ENCODE results near the gene NCK2. TPM values are rescaled to one million over a fixed set of nuclear protein-coding genes. Genes with fewer than 3 reads are reported as not detected.

NCK2 gene
- total and polyA plus RNA-seq, 2 of the 13 experiments (the other 11 are each of a cell fraction or from before 2014, with no cell fraction given), result 14.8 to 23.5 TPM

DNA sequence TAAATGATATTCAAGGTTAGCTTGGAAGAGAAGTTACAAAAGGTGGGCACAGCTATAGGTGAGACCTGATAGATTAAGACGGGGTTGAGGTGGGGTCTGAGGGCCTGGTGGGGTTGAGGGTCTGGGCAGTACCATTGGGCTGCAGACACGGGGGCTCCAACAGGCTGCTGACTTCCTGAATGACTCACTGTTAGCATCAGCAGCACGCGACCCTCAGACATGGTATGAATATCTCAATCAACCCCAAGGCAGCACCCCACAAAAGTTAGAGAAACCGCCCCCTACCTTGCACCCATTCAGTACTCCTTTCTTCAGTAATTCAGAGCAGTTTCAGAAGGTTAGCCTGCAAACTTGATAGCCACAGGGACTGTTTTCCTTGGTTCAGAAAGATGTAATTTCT is 10.8 kb upstream of the NCK2 start:
- 34% methylated on average over 5 of the region's 5 CpGs for WGBS (ENCODE audit: low lambda C conversion rate)

More for the DNA sequence above, 10.8 kb upstream of the NCK2 start:
- no peak overlapping the region for H3K4me3 ChIP-seq (replicated peaks in 1 of 3; ENCODE audit: insufficient read depth in 1 of 3, low read depth in 2 of 3, low read length in 3 of 3)
- no peaks in the 10 kb centered on the region for H3K79me2 ChIP-seq (ENCODE audit: insufficient read depth, low read length)
- no peak overlapping the region for H3K9ac ChIP-seq (ENCODE audit: insufficient read depth, low read depth, low read length)
- H3K4me1 ChIP-seq (ENCODE audit: insufficient read depth, low read length), result no peaks in the 10 kb centered on the region
- H3K9me3 ChIP-seq (ENCODE audit: low read length), result no peaks in the 10 kb centered on the region
- POLR2A ChIA-PET, result no interaction called here
- intact Hi-C loops (cut with micrococcal nuclease; ENCODE audit: unreplicated experiment), result no loop called here
- H2AFZ ChIP-seq (ENCODE audit: low read length), result no peak overlapping the region
- in situ Hi-C loops (cut with HindIII; ENCODE audit: extremely low pct_ligation_motif_present, low pct_unique_long_range_greater_than_20kb), result no loop called here
- H3K4me2 ChIP-seq (ENCODE audit: low read depth, low read length), result no peak overlapping the region
- DNase-seq (ENCODE audit: low spot score) (no peak), FAIRE-seq (no peak), ATAC-seq (no peak)
- CTCF ChIA-PET (ENCODE audit: low intra/inter-chr PET ratio, low total read pairs), result no interaction called here
- H3K27ac ChIP-seq (ENCODE audit: extremely low read length, insufficient read depth, low read length), result no peak overlapping the region
- H3K36me3 ChIP-seq (replicated peaks in 1 of 2; ENCODE audit: control insufficient read depth in 1 of 2, insufficient read depth in 2 of 2, low read length in 2 of 2), result no peaks in the 10 kb centered on the region
- BruUV-seq (replicated peaks), result no TSS peak
- peaks cover 0 to 17% of the 10 kb centered on the region in 2 experiments; a peak in 2 of 5 replicates for H3K27me3 ChIP-seq (ENCODE audit: control insufficient read depth in 1 of 2, insufficient read depth in 2 of 2, low read length in 2 of 2)
- H4K20me1 ChIP-seq (ENCODE audit: insufficient read depth, low read length), result no peaks in the 10 kb centered on the region
- TF ChIP-seq, protein P1, sequence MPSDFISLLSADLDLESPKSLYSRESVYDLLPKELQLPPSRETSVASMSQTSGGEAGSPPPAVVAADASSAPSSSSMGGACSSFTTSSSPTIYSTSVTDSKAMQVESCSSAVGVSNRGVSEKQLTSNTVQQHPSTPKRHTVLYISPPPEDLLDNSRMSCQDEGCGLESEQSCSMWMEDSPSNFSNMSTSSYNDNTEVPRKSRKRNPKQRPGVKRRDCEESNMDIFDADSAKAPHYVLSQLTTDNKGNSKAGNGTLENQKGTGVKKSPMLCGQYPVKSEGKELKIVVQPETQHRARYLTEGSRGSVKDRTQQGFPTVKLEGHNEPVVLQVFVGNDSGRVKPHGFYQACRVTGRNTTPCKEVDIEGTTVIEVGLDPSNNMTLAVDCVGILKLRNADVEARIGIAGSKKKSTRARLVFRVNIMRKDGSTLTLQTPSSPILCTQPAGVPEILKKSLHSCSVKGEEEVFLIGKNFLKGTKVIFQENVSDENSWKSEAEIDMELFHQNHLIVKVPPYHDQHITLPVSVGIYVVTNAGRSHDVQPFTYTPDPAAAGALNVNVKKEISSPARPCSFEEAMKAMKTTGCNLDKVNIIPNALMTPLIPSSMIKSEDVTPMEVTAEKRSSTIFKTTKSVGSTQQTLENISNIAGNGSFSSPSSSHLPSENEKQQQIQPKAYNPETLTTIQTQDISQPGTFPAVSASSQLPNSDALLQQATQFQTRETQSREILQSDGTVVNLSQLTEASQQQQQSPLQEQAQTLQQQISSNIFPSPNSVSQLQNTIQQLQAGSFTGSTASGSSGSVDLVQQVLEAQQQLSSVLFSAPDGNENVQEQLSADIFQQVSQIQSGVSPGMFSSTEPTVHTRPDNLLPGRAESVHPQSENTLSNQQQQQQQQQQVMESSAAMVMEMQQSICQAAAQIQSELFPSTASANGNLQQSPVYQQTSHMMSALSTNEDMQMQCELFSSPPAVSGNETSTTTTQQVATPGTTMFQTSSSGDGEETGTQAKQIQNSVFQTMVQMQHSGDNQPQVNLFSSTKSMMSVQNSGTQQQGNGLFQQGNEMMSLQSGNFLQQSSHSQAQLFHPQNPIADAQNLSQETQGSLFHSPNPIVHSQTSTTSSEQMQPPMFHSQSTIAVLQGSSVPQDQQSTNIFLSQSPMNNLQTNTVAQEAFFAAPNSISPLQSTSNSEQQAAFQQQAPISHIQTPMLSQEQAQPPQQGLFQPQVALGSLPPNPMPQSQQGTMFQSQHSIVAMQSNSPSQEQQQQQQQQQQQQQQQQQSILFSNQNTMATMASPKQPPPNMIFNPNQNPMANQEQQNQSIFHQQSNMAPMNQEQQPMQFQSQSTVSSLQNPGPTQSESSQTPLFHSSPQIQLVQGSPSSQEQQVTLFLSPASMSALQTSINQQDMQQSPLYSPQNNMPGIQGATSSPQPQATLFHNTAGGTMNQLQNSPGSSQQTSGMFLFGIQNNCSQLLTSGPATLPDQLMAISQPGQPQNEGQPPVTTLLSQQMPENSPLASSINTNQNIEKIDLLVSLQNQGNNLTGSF (CRISPR knock-in tag; IDR thresholded peaks at IDR 0.05), result no peak

All from HepG2 (cell line).